ENCODE measurements around the gene WDR7.

Gene WDR7

GRCh38 chr18:56738184-56738583 is 87.0 kb downstream of the WDR7 start:
- Histone ChIP-seq H3K27ac (ENCODE audit: low read length, poor library complexity, severe bottlenecking) (no peak overlapping the region), H2BK120ac (ENCODE audit: low read depth, low read length) (no peak overlapping the region), H3K4me1 (ENCODE audit: control insufficient read depth, insufficient read depth, low read depth, low read length) (no peaks in the 10 kb centered on the region), H2AFZ (ENCODE audit: low read depth, low read length) (no peak overlapping the region), H3K9ac (ENCODE audit: low read length) (no peak overlapping the region), H4K8ac (ENCODE audit: low read length) (no peak overlapping the region), H2BK15ac (ENCODE audit: low read depth, poor library complexity, severe bottlenecking) (no peak overlapping the region), H2BK12ac (ENCODE audit: low read length in 2 of 2) (no peak overlapping the region), H3K4me3 (ENCODE audit: insufficient read depth in 1 of 2, low read depth in 1 of 2, low read length in 2 of 2) (no peak overlapping the region), H3K79me1 (replicated peaks; ENCODE audit: low read length, poor library complexity, severe bottlenecking) (peaks cover 3% of the 10 kb centered on the region), H3K14ac (ENCODE audit: low read length in 2 of 2) (no peak overlapping the region), H3K23ac (ENCODE audit: low read length in 2 of 2) (no peak overlapping the region), H2AK5ac (ENCODE audit: low read length, severe bottlenecking) (no peak overlapping the region), H3K36me3 (ENCODE audit: control insufficient read depth in 1 of 2, insufficient read depth in 2 of 2, low read depth in 1 of 2, low read length in 2 of 2) (no peaks in the 10 kb centered on the region), H3K27me3 (ENCODE audit: control insufficient read depth in 1 of 2, insufficient read depth in 1 of 2, low read length in 2 of 2) (no peaks in the 10 kb centered on the region), H3K9me3 (ENCODE audit: control insufficient read depth, low read length) (no peaks in the 10 kb centered on the region), H3K18ac (ENCODE audit: low read depth in 1 of 2, low read length in 2 of 2) (no peak overlapping the region), H3K4ac (ENCODE audit: low read depth in 1 of 2, low read length in 2 of 2) (no peak overlapping the region), H4K91ac (ENCODE audit: low read length) (no peak overlapping the region), H2BK5ac (ENCODE audit: low read depth, low read length, poor library complexity, severe bottlenecking) (no peak overlapping the region), H3K4me2 (ENCODE audit: low read length, poor library complexity, severe bottlenecking) (no peak overlapping the region)
- no peak for DNase-seq
- 96% methylated on average over 4 of the region's 5 CpGs for WGBS

- no peak overlapping the region for H3K4me3 ChIP-seq (ENCODE audit: insufficient read depth in 1 of 2, low read depth in 1 of 2, low read length in 2 of 2)
- H3K4ac ChIP-seq (ENCODE audit: low read depth in 1 of 2, low read length in 2 of 2) = no peak overlapping the region
- H2BK120ac ChIP-seq (ENCODE audit: low read depth, low read length) = no peak overlapping the region
- no peak overlapping the region for H3K18ac ChIP-seq (ENCODE audit: low read depth in 1 of 2, low read length in 2 of 2)
- 80% methylated on average over 1 of the region's 2 CpGs for WGBS
- H3K4me2 ChIP-seq (ENCODE audit: low read length, poor library complexity, severe bottlenecking) = no peak overlapping the region
- no peak overlapping the region for H2BK12ac ChIP-seq (ENCODE audit: low read length in 2 of 2)
- no peak for DNase-seq
- no peaks in the 10 kb centered on the region for H3K4me1 ChIP-seq (ENCODE audit: control insufficient read depth, insufficient read depth, low read depth, low read length)
- H3K27ac ChIP-seq (ENCODE audit: low read length, poor library complexity, severe bottlenecking) = no peak overlapping the region
- H2AK5ac ChIP-seq (ENCODE audit: low read length, severe bottlenecking) = no peak overlapping the region
- H4K91ac ChIP-seq (ENCODE audit: low read length) = no peak overlapping the region
- H3K79me1 ChIP-seq (replicated peaks; ENCODE audit: low read length, poor library complexity, severe bottlenecking) = peaks cover 6% of the 10 kb centered on the region
- H4K8ac ChIP-seq (ENCODE audit: low read length) = no peak overlapping the region
- H3K23ac ChIP-seq (ENCODE audit: low read length in 2 of 2) = no peak overlapping the region
- no peaks in the 10 kb centered on the region for H3K36me3 ChIP-seq (ENCODE audit: control insufficient read depth in 1 of 2, insufficient read depth in 2 of 2, low read depth in 1 of 2, low read length in 2 of 2)
- no peak overlapping the region for H2BK15ac ChIP-seq (ENCODE audit: low read depth, poor library complexity, severe bottlenecking)
- no peak overlapping the region for H2BK5ac ChIP-seq (ENCODE audit: low read depth, low read length, poor library complexity, severe bottlenecking)
- no peaks in the 10 kb centered on the region for H3K27me3 ChIP-seq (ENCODE audit: control insufficient read depth in 1 of 2, insufficient read depth in 1 of 2, low read length in 2 of 2)
- no peak overlapping the region for H3K9ac ChIP-seq (ENCODE audit: low read length)
- H3K14ac ChIP-seq (ENCODE audit: low read length in 2 of 2) = no peak overlapping the region
- no peaks in the 10 kb centered on the region for H3K9me3 ChIP-seq (ENCODE audit: control insufficient read depth, low read length)
- H2AFZ ChIP-seq (ENCODE audit: low read depth, low read length) = no peak overlapping the region
These were observed 88.6 kb downstream of the WDR7 start for GRCh38 chr18:56739731-56740130.

DNA sequence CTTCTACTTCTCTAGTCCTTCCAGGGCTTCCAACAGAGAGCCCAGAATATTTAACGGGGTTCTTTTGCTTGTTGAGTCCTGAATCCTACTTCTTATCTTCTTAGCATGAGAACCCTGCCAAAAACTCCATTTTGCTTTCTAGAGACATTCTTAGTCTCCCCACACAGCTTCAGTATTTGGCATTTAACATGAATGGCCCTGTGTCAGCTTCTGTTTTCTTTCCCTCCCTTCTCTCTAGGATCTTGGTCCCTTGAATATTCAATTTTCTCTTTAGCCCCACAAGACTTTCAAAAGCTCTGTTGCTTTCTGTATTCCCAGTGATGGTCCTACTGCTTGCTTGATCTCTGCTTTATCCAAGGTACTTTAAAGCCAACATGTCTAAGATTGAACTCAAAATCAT is 89.5 kb downstream of the WDR7 start:
- no peak overlapping the region for H3K27ac ChIP-seq (ENCODE audit: low read length, poor library complexity, severe bottlenecking)
- no peak overlapping the region for H3K4me3 ChIP-seq (ENCODE audit: insufficient read depth in 1 of 2, low read depth in 1 of 2, low read length in 2 of 2)
- H3K36me3 ChIP-seq (ENCODE audit: control insufficient read depth in 1 of 2, insufficient read depth in 2 of 2, low read depth in 1 of 2, low read length in 2 of 2) = peaks cover 0 to 3% of the 10 kb centered on the region in 2 experiments
- H4K8ac ChIP-seq (ENCODE audit: low read length) = no peak overlapping the region
- no peak overlapping the region for H4K91ac ChIP-seq (ENCODE audit: low read length)
- H3K4ac ChIP-seq (ENCODE audit: low read depth in 1 of 2, low read length in 2 of 2) = no peak overlapping the region
- H3K4me2 ChIP-seq (ENCODE audit: low read length, poor library complexity, severe bottlenecking) = no peak overlapping the region
- no peak overlapping the region for H3K14ac ChIP-seq (ENCODE audit: low read length in 2 of 2)
- H3K9ac ChIP-seq (ENCODE audit: low read length) = no peak overlapping the region
- 97% methylated on average over 1 of the region's 1 CpG for WGBS
- no peak overlapping the region for H2AK5ac ChIP-seq (ENCODE audit: low read length, severe bottlenecking)
- H2BK5ac ChIP-seq (ENCODE audit: low read depth, low read length, poor library complexity, severe bottlenecking) = no peak overlapping the region
- H3K4me1 ChIP-seq (ENCODE audit: control insufficient read depth, insufficient read depth, low read depth, low read length) = no peaks in the 10 kb centered on the region
- no peaks in the 10 kb centered on the region for H3K27me3 ChIP-seq (ENCODE audit: control insufficient read depth in 1 of 2, insufficient read depth in 1 of 2, low read length in 2 of 2)
- no peak overlapping the region for H2BK12ac ChIP-seq (ENCODE audit: low read length in 2 of 2)
- H3K18ac ChIP-seq (ENCODE audit: low read depth in 1 of 2, low read length in 2 of 2) = no peak overlapping the region
- no peak overlapping the region for H2BK120ac ChIP-seq (ENCODE audit: low read depth, low read length)
- no peaks in the 10 kb centered on the region for H3K9me3 ChIP-seq (ENCODE audit: control insufficient read depth, low read length)
- no peak overlapping the region for H3K23ac ChIP-seq (ENCODE audit: low read length in 2 of 2)
- peaks cover 6% of the 10 kb centered on the region for H3K79me1 ChIP-seq (replicated peaks; ENCODE audit: low read length, poor library complexity, severe bottlenecking)
- no peak overlapping the region for H2BK15ac ChIP-seq (ENCODE audit: low read depth, poor library complexity, severe bottlenecking)
- DNase-seq = no peak
- no peak overlapping the region for H2AFZ ChIP-seq (ENCODE audit: low read depth, low read length)

DNA sequence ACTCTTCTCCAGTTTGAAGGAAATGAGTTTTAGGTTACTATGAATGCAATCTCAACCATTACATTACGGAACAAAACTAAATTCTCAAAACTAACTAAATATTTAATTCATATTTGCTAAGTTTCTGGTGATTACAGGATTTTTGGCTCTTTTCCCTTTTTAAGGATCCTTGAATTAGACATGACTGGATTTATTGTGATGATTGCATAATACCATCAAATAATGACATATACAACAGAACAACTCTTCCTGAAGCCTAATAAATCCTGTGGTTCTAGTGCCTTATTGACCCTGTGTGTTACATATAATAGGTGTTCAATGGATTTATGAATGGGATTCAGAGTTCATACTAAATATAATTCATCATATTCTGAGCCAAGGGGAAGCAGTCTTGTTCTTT is 90.5 kb downstream of the WDR7 start:
- Histone ChIP-seq H4K91ac (ENCODE audit: low read length) (no peak overlapping the region), H2AK5ac (ENCODE audit: low read length, severe bottlenecking) (no peak overlapping the region), H3K18ac (ENCODE audit: low read depth in 1 of 2, low read length in 2 of 2) (no peak overlapping the region), H3K23ac (ENCODE audit: low read length in 2 of 2) (no peak overlapping the region), H3K4ac (ENCODE audit: low read depth in 1 of 2, low read length in 2 of 2) (no peak overlapping the region), H4K8ac (ENCODE audit: low read length) (no peak overlapping the region), H3K4me1 (ENCODE audit: control insufficient read depth, insufficient read depth, low read depth, low read length) (no peaks in the 10 kb centered on the region), H3K36me3 (ENCODE audit: control insufficient read depth in 1 of 2, insufficient read depth in 2 of 2, low read depth in 1 of 2, low read length in 2 of 2) (peaks cover 0 to 3% of the 10 kb centered on the region in 2 experiments), H3K9ac (ENCODE audit: low read length) (no peak overlapping the region), H2BK12ac (ENCODE audit: low read length in 2 of 2) (no peak overlapping the region), H3K79me1 (replicated peaks; ENCODE audit: low read length, poor library complexity, severe bottlenecking) (peaks cover 6% of the 10 kb centered on the region), H3K4me3 (ENCODE audit: insufficient read depth in 1 of 2, low read depth in 1 of 2, low read length in 2 of 2) (no peak overlapping the region), H2BK120ac (ENCODE audit: low read depth, low read length) (no peak overlapping the region), H2BK15ac (ENCODE audit: low read depth, poor library complexity, severe bottlenecking) (no peak overlapping the region), H2BK5ac (ENCODE audit: low read depth, low read length, poor library complexity, severe bottlenecking) (no peak overlapping the region), H3K9me3 (ENCODE audit: control insufficient read depth, low read length) (no peaks in the 10 kb centered on the region), H3K27ac (ENCODE audit: low read length, poor library complexity, severe bottlenecking) (no peak overlapping the region), H2AFZ (ENCODE audit: low read depth, low read length) (no peak overlapping the region), H3K27me3 (ENCODE audit: control insufficient read depth in 1 of 2, insufficient read depth in 1 of 2, low read length in 2 of 2) (no peaks in the 10 kb centered on the region), H3K14ac (ENCODE audit: low read length in 2 of 2) (no peak overlapping the region), H3K4me2 (ENCODE audit: low read length, poor library complexity, severe bottlenecking) (no peak overlapping the region)
- no CpG with 5 or more reads among the region's 1 CpG for WGBS
- no peak for DNase-seq

Measured in mesenchymal stem cell (in vitro differentiated cells and primary cell).